Naive thymus-derived CD8-positive, alpha-beta T cell (primary cell): Measurements from ENCODE around the gene CD27. TPM values are rescaled to one million over a fixed set of nuclear protein-coding genes. Genes with fewer than 3 reads are reported as not detected.
"Not testable (repeated sequence)": the region's sequence is repeated elsewhere in the genome, so short reads cannot be mapped to it uniquely, and the experiment has no call there.

ENCODE experiments used
- ATAC-seq, 2 donors: fragments of 150-1000 bp; cut with Tn5 transposase in 1 of 2; sonication (Bioruptor Pico), chemical (Tn5 transposase) in 1 of 2; 1 replicate in 1 of 2; 2 replicates in 1 of 2; pipeline ENCODE4 v1.10.0; 2021; ENCODE audit warnings: mild to moderate bottlenecking in 2 of 2, moderate library complexity in 2 of 2
- POLR2A ChIA-PET: fragments of 350-600 bp; sonication (Branson Sonifier 250); formaldehyde crosslinking; loops from one replicate; lab custom pipeline; 2021; ENCODE audit warnings: antibody characterized with exemption; lab: Charles Lee
- DNase-seq, 10 donors: peaks; one replicate each; pipeline versions ENCODE4 v3.0.0 to v3.0.0-alpha.2; 2020 to 2022
- H3K27ac Mint-ChIP-seq, 10 donors: one replicate each; pipeline ENCODE4 v1.8.0; 2020 to 2022; ENCODE audit warnings: mild to moderate bottlenecking in 10 of 10, mixed read lengths in 10 of 10, moderate library complexity in 4 of 10, inconsistent platforms in 1 of 10
- H3K27me3 Mint-ChIP-seq, 5 donors: one replicate each; pipeline ENCODE4 v1.8.0; 2021 to 2022; ENCODE audit warnings: mixed read lengths in 5 of 5
- H3K36me3 Mint-ChIP-seq, 3 donors: one replicate each; pipeline ENCODE4 v1.8.0; 2020 to 2022; ENCODE audit warnings: mixed read lengths in 3 of 3, mild to moderate bottlenecking in 2 of 3, inconsistent platforms in 1 of 3
- H3K4me1 Mint-ChIP-seq, 4 donors: one replicate each; pipeline ENCODE4 v1.8.0; 2021 to 2022; ENCODE audit warnings: mixed read lengths in 4 of 4
- H3K4me3 Mint-ChIP-seq, 10 donors: one replicate each; pipeline ENCODE4 v1.8.0; 2020 to 2022; ENCODE audit warnings: mild to moderate bottlenecking in 10 of 10, mixed read lengths in 10 of 10, moderate library complexity in 6 of 10, inconsistent platforms in 1 of 10
- H3K9me3 Mint-ChIP-seq, 9 donors: one replicate each; pipeline ENCODE4 v1.8.0; 2020 to 2022; ENCODE audit warnings: mixed read lengths in 9 of 9, mild to moderate bottlenecking in 3 of 9, inconsistent platforms in 1 of 9, moderate library complexity in 1 of 9
- polyA plus RNA-seq, 3 donors: library from polyadenylated mRNA; unstranded; fragments of 300-500 nt; fragmentation: Illumina TruSeq; gene quantifications; one replicate each; pipeline ENCODE4 v1.2.3, GENCODE V29; 2021
- total RNA-seq, 8 experiments: library from RNA in 2 of 8; stranded (reverse) in 2 of 8; gene quantifications; one replicate each; pipeline ENCODE4 v1.2.3 and lab custom pipeline; 2021 to 2026

Gene CD27
- total and polyA plus RNA-seq, 5 experiments from 2014 or later: 149 to 632 (median 391) TPM

GRCh38 chr12:6494968-6495367 lies 50.2 kb downstream of the CD27 start:
- peak overlapping the region; percentile 91 to 99 (median 98) for H3K4me3 Mint-ChIP-seq
- no peaks in the 10 kb centered on the region for H3K27me3 Mint-ChIP-seq
- DNase-seq: no peak
- peaks cover 0 to 45% (median 5%) of the 10 kb centered on the region in 3 donors for H3K36me3 Mint-ChIP-seq
- ATAC-seq: no peak
- peaks cover 15 to 50% (median 37%) of the 10 kb centered on the region in 4 donors for H3K4me1 Mint-ChIP-seq
- H3K27ac Mint-ChIP-seq: peak overlapping the region; percentile 13 to 98 (median 96)
- no peaks in the 10 kb centered on the region for H3K9me3 Mint-ChIP-seq
- POLR2A ChIA-PET: interaction anchor here (0.7 to 7.2 kb wide), 8 partner anchors 25 to 158 kb away, joined by 3 to 104 read pairs (median 6); partner anchors contain the start of genes GAPDH, TNFRSF1A and VAMP1

GRCh38 chr12:6497291-6497690 lies 52.5 kb downstream of the CD27 start:
- not testable (repeated sequence) for DNase-seq, H3K9me3 Mint-ChIP-seq, ATAC-seq, H3K27me3 Mint-ChIP-seq
- POLR2A ChIA-PET: interaction anchor here (0.6 to 7.2 kb wide), 6 partner anchors 8 to 71 kb away, joined by 3 to 104 read pairs (median 4); partner anchors contain the start of genes GAPDH and VAMP1
- Mint-ChIP-seq H3K27ac (peak overlapping the region in 8 of 10 donors; percentile 44 to 97 (median 76)), H3K4me1 (peaks cover 13 to 46% (median 35%) of the 10 kb centered on the region in 4 donors), H3K4me3 (peak overlapping the region in 1 of 10 donors; percentile 45), H3K36me3 (peaks cover 0 to 23% (median 0%) of the 10 kb centered on the region in 3 donors)

- POLR2A ChIA-PET: interaction anchor here (0.7 kb wide), 1 partner anchor 182 kb away, joined by 3 read pairs; no protein-coding TSS in a partner anchor
- ATAC-seq: no peak
- DNase-seq: no peak
- Mint-ChIP-seq H3K4me3 (no peak overlapping the region), H3K36me3 (peaks cover 0 to 20% (median 6%) of the 10 kb centered on the region in 3 donors), H3K27me3 (no peaks in the 10 kb centered on the region), H3K27ac (no peak overlapping the region), H3K4me1 (peaks cover under 1 to 25% (median 15%) of the 10 kb centered on the region in 4 donors), H3K9me3 (no peaks in the 10 kb centered on the region)
Observed at GRCh38 chr12:6500466-6500865, 55.7 kb downstream of the CD27 start.

Other genes starting within 250 kb of the CD27 start
- gene CD9, start 244.6 kb upstream of the CD27 start, total RNA-seq: 10 to 100 TPM in 1 of 2 experiments, 1 to 10 TPM in 1; 7.9 to 11.7 TPM
- 10 to 100 TPM; 23.4 to 43.4 (median 41.7) TPM for gene CD9, start 244.6 kb upstream of the CD27 start, polyA plus RNA-seq
- not detected for gene PLEKHG6, start 134.3 kb upstream of the CD27 start, total RNA-seq
- under 1 TPM; 0.14 to 0.17 (median 0.15) TPM for gene PLEKHG6, start 134.3 kb upstream of the CD27 start, polyA plus RNA-seq
- 10 to 100 TPM; 91.7 to 97.6 TPM for gene TNFRSF1A, start 102.9 kb upstream of the CD27 start, total RNA-seq
- gene TNFRSF1A, start 102.9 kb upstream of the CD27 start, polyA plus RNA-seq: 10 to 100 TPM; 19.5 to 43.7 (median 31.1) TPM
- gene SCNN1A, start 69.4 kb upstream of the CD27 start, total RNA-seq: 1 to 10 TPM; 4.0 to 4.7 TPM
- under 1 TPM; 0.06 to 0.65 (median 0.23) TPM for gene SCNN1A, start 69.4 kb upstream of the CD27 start, polyA plus RNA-seq
- gene LTBR, start 60.8 kb upstream of the CD27 start, total RNA-seq: under 1 TPM; 0.91 to 0.93 TPM
- gene LTBR, start 60.8 kb upstream of the CD27 start, polyA plus RNA-seq: under 1 TPM in 1 of 3 donors, not detected in 2; 0.23 TPM
- gene TAPBPL, start 7.1 kb downstream of the CD27 start, total RNA-seq: 10 to 100 TPM; 42.5 to 45.4 TPM
- 100 to 1,000 TPM in 2 of 3 donors, 10 to 100 TPM in 1; 46.0 to 126 (median 106) TPM for gene TAPBPL, start 7.1 kb downstream of the CD27 start, polyA plus RNA-seq
- 10 to 100 TPM; 91.4 to 92.6 TPM for gene VAMP1, start 25.7 kb downstream of the CD27 start, total RNA-seq
- gene VAMP1, start 25.7 kb downstream of the CD27 start, polyA plus RNA-seq: 10 to 100 TPM in 2 of 3 donors, 1 to 10 TPM in 1; 9.7 to 13.6 (median 10.9) TPM
- gene MRPL51, start 48.3 kb downstream of the CD27 start, total RNA-seq: 10 to 100 TPM; 71.6 to 77.3 TPM
- 100 to 1,000 TPM; 220 to 230 (median 224) TPM for gene MRPL51, start 48.3 kb downstream of the CD27 start, polyA plus RNA-seq
- 10 to 100 TPM; 40.4 to 46.3 TPM for gene NCAPD2, start 49.1 kb downstream of the CD27 start, total RNA-seq
- 10 to 100 TPM; 24.7 to 45.3 (median 28.1) TPM for gene NCAPD2, start 49.1 kb downstream of the CD27 start, polyA plus RNA-seq
- 100 to 1,000 TPM; 355 to 363 TPM for gene GAPDH, start 89.6 kb downstream of the CD27 start, total RNA-seq
- 1,000 to 10,000 TPM; 1,014 to 1,110 (median 1,062) TPM for gene GAPDH, start 89.6 kb downstream of the CD27 start, polyA plus RNA-seq
- gene IFFO1, start 111.1 kb downstream of the CD27 start, total RNA-seq: 10 to 100 TPM; 40.9 to 45.9 TPM
- 10 to 100 TPM in 1 of 3 donors, 1 to 10 TPM in 2; 3.7 to 10.8 (median 4.4) TPM for gene IFFO1, start 111.1 kb downstream of the CD27 start, polyA plus RNA-seq
- 100 to 1,000 TPM in 1 of 2 experiments, 10 to 100 TPM in 1; 99.2 to 104 TPM for gene NOP2, start 123.3 kb downstream of the CD27 start, total RNA-seq
- gene NOP2, start 123.3 kb downstream of the CD27 start, polyA plus RNA-seq: 10 to 100 TPM; 23.6 to 41.7 (median 24.7) TPM
- gene CHD4, start 162.4 kb downstream of the CD27 start, total RNA-seq: 100 to 1,000 TPM; 296 to 308 TPM
- gene CHD4, start 162.4 kb downstream of the CD27 start, polyA plus RNA-seq: 10 to 100 TPM; 31.4 to 57.3 (median 56.9) TPM
- gene LPAR5, start 191.0 kb downstream of the CD27 start, total RNA-seq: 10 to 100 TPM; 16.6 to 18.9 TPM
- gene LPAR5, start 191.0 kb downstream of the CD27 start, polyA plus RNA-seq: 10 to 100 TPM in 2 of 3 donors, 1 to 10 TPM in 1; 7.9 to 14.2 (median 12.2) TPM
- 10 to 100 TPM; 13.8 to 14.3 TPM for gene ACRBP, start 202.5 kb downstream of the CD27 start, total RNA-seq
- under 1 TPM in 2 of 3 donors, not detected in 1; 0.43 to 0.50 TPM for gene ACRBP, start 202.5 kb downstream of the CD27 start, polyA plus RNA-seq
- 10 to 100 TPM; 81.2 to 90.6 TPM for gene ING4, start 218.2 kb downstream of the CD27 start, total RNA-seq
- 10 to 100 TPM; 89.5 to 99.6 (median 90.6) TPM for gene ING4, start 218.2 kb downstream of the CD27 start, polyA plus RNA-seq
- gene ZNF384, start 244.4 kb downstream of the CD27 start, total RNA-seq: 10 to 100 TPM; 90.5 to 94.8 TPM
- gene ZNF384, start 244.4 kb downstream of the CD27 start, polyA plus RNA-seq: 10 to 100 TPM; 17.6 to 39.6 (median 26.3) TPM